ENCODE data around the gene PEAK1. TPM values are rescaled to one million over a fixed set of nuclear protein-coding genes. Genes with fewer than 3 reads are reported as not detected.

Gene PEAK1
- total RNA-seq, 1 donor from 2014 or later: 34.2 TPM

DNA sequence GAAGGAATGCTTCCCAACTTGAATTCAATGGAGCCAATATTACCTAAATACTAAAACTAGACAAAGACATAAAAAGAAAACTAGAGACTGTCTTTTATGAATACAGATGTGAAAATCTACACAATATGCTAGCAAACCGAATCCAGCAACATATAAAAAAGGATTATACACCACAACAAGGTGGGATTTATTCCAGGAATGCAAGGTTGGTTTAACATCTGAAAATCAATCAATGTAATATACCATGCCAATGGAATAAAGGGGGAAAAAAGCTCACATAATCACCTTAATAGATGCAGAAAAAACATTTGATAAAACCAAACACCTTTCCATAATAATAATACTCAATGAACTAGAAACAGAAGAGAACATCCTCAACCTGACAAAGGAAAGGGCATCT is 279.7 kb downstream of the PEAK1 start:
- H3K4me1 Mint-ChIP-seq: no peaks in the 10 kb centered on the region
- peaks cover 26% of the 10 kb centered on the region for H3K9me3 Mint-ChIP-seq
- POLR2A ChIA-PET: no interaction called here
- DNase-seq: no peak
- CTCF ChIA-PET: no interaction called here
- intact Hi-C loops (cut with micrococcal nuclease): no loop called here
- no peak overlapping the region for H3K4me3 Mint-ChIP-seq
- TF ChIP-seq, protein P1, sequence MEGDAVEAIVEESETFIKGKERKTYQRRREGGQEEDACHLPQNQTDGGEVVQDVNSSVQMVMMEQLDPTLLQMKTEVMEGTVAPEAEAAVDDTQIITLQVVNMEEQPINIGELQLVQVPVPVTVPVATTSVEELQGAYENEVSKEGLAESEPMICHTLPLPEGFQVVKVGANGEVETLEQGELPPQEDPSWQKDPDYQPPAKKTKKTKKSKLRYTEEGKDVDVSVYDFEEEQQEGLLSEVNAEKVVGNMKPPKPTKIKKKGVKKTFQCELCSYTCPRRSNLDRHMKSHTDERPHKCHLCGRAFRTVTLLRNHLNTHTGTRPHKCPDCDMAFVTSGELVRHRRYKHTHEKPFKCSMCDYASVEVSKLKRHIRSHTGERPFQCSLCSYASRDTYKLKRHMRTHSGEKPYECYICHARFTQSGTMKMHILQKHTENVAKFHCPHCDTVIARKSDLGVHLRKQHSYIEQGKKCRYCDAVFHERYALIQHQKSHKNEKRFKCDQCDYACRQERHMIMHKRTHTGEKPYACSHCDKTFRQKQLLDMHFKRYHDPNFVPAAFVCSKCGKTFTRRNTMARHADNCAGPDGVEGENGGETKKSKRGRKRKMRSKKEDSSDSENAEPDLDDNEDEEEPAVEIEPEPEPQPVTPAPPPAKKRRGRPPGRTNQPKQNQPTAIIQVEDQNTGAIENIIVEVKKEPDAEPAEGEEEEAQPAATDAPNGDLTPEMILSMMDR (IDR thresholded peaks at IDR 0.05): no peak
- H3K27ac Mint-ChIP-seq: no peak overlapping the region
- H3K36me3 Mint-ChIP-seq (ENCODE audit: low read depth): peaks cover 61% of the 10 kb centered on the region
- H3K27me3 Mint-ChIP-seq: no peaks in the 10 kb centered on the region
- ATAC-seq (ENCODE audit: low read depth): no peak

DNA sequence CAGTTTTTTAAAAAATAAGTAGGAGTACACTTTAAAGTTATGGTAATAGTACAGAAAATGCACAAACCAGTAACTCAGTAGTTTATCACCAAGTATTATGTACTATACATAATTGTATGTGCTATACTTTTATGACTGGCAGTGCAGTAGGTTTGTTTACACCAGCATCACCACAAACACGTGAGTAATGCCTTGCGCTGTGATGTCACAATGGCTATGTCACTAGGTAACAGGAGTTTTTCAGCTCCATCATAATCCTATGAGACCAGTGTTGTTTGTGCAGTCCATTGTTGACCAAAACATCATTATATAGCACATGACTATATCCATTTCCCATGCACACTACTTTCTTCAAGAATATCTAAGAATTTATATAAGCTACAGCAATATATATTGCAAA is 280.6 kb downstream of the PEAK1 start:
- H3K4me1 Mint-ChIP-seq: no peaks in the 10 kb centered on the region

DNA sequence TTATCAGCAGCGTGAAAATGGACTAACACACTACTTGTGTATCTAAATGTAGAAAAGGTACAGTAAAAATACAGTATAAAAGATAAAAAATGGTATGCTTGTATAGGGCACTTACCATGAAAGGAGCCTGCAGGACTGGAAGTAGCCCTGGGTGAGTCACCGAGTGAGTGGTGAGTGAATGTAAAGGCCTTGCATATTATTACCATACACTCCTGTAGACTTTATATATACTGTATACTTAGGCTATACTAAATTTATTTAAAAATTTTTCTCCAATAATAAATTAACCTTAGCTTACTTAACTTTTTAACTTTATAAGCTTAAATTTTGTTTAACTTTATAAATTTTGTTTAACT is 281.8 kb downstream of the PEAK1 start:
- no peak overlapping the region for H3K27ac Mint-ChIP-seq
- DNase-seq: no peak
- peaks cover 55% of the 10 kb centered on the region for H3K36me3 Mint-ChIP-seq (ENCODE audit: low read depth)
- TF ChIP-seq, protein P1 (IDR thresholded peaks at IDR 0.05): no peak
- no peaks in the 10 kb centered on the region for H3K27me3 Mint-ChIP-seq
- H3K4me1 Mint-ChIP-seq: no peaks in the 10 kb centered on the region
- no peak for ATAC-seq (ENCODE audit: low read depth)
- ChIA-PET POLR2A (interaction anchor here (0.7 kb wide), 1 partner anchor 19 kb away, joined by 5 read pairs; no protein-coding TSS in a partner anchor), CTCF (no interaction called here)
- no peak overlapping the region for H3K4me3 Mint-ChIP-seq
- intact Hi-C loops (cut with micrococcal nuclease): no loop called here
- peaks cover 26% of the 10 kb centered on the region for H3K9me3 Mint-ChIP-seq

More for the DNA sequence above, 280.6 kb downstream of the PEAK1 start:
- H3K9me3 Mint-ChIP-seq: peaks cover 26% of the 10 kb centered on the region
- H3K27me3 Mint-ChIP-seq: no peaks in the 10 kb centered on the region
- ATAC-seq (ENCODE audit: low read depth): no peak
- H3K4me3 Mint-ChIP-seq: no peak overlapping the region
- CTCF ChIA-PET: no interaction called here
- no peak for DNase-seq
- peaks cover 59% of the 10 kb centered on the region for H3K36me3 Mint-ChIP-seq (ENCODE audit: low read depth)
- TF ChIP-seq, protein P1 (IDR thresholded peaks at IDR 0.05): no peak
- no peak overlapping the region for H3K27ac Mint-ChIP-seq
- intact Hi-C loops (cut with micrococcal nuclease): no loop called here
- POLR2A ChIA-PET: no interaction called here

DNA sequence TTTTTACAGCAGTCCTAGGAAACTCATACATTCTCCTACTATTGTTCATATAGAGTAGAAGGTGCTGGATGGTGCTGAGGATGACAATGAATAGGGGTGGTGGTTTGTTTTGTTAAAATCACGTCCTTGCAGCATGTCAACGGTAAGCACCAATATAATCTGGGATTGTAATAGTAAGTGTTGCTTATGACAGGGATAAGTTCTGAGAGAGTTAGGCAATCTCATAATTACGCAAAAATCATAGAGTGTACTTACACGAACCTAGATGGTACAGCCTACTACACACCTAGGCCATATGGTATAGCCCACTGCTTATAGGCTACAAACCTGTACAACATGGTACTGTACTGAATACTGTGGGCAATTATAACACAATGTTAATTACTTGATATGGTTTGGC is 284.7 kb downstream of the PEAK1 start:
- no peak for ATAC-seq (ENCODE audit: low read depth)
- no peaks in the 10 kb centered on the region for H3K27me3 Mint-ChIP-seq
- no peak overlapping the region for H3K4me3 Mint-ChIP-seq
- no peak overlapping the region for H3K27ac Mint-ChIP-seq
- TF ChIP-seq, protein P1 (IDR thresholded peaks at IDR 0.05): no peak
- peaks cover 41% of the 10 kb centered on the region for H3K36me3 Mint-ChIP-seq (ENCODE audit: low read depth)
- DNase-seq: no peak
- intact Hi-C loops (cut with micrococcal nuclease): no loop called here
- ChIA-PET CTCF (no interaction called here), POLR2A (no interaction called here)
- H3K9me3 Mint-ChIP-seq: peaks cover 4% of the 10 kb centered on the region
- H3K4me1 Mint-ChIP-seq: no peaks in the 10 kb centered on the region

DNA sequence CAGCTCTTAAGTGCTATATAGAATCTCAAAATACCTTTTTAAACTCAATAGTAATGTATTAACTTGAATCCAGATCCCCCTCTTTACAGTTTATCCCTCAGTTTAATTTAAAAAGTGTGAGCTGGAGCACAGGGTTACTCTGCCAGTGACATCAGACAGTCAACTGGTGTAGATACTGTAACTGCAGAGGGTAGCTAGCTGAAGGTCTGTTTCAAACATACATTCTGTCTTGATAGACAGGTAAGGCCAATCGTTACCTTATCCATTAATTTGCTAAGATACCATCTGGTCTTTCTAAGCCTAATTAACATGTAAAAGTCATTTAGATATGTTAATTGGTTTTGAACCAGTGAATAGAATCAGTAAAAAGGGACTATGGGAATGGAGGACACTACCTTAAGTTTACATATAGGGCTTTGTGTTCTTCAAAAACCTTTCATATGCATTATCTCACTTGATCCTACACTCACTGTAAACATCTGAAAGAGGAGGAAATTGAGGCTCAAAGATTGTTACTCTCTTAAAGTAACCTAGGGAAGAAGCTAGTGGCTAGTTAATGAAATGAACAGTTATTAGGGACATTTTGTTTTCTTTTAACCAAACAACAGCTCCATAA is 289.5 kb downstream of the PEAK1 start:
- POLR2A ChIA-PET: no interaction called here
- CTCF ChIA-PET: interaction anchor here (0.7 kb wide), 1 partner anchor 11 kb away, joined by 3 read pairs; no protein-coding TSS in a partner anchor
- H3K4me1 Mint-ChIP-seq: no peaks in the 10 kb centered on the region
- H3K4me3 Mint-ChIP-seq: no peak overlapping the region
- no peak for ATAC-seq (ENCODE audit: low read depth)
- no peaks in the 10 kb centered on the region for H3K27me3 Mint-ChIP-seq
- TF ChIP-seq, protein P1 (IDR thresholded peaks at IDR 0.05): no peak
- intact Hi-C loops (cut with micrococcal nuclease): no loop called here
- no peak overlapping the region for H3K27ac Mint-ChIP-seq
- DNase-seq: no peak
- no peaks in the 10 kb centered on the region for H3K9me3 Mint-ChIP-seq
- H3K36me3 Mint-ChIP-seq (ENCODE audit: low read depth): peaks cover 23% of the 10 kb centered on the region
